GM19468 (cell line): Measurements from ENCODE around the gene RAI14.
"Not testable (repeated sequence)": the region's sequence is repeated elsewhere in the genome, so short reads cannot be mapped to it uniquely, and the experiment has no call there.

Source experiments
- ATAC-seq: cut with Tn5 transposase; IDR thresholded peaks from one replicate; pipeline ENCODE4 v1.9.1; 2021; ENCODE audit warnings: mild to moderate bottlenecking, moderate library complexity, moderate number of reproducible peaks; ENCODE audit not compliant: unreplicated experiment; ENCODE audit errors: extremely low read depth

The RAI14 gene

GRCh38 chr5:34756781-34757624, 100.9 kb downstream of the RAI14 start:
- ATAC-seq, result no peak

DNA sequence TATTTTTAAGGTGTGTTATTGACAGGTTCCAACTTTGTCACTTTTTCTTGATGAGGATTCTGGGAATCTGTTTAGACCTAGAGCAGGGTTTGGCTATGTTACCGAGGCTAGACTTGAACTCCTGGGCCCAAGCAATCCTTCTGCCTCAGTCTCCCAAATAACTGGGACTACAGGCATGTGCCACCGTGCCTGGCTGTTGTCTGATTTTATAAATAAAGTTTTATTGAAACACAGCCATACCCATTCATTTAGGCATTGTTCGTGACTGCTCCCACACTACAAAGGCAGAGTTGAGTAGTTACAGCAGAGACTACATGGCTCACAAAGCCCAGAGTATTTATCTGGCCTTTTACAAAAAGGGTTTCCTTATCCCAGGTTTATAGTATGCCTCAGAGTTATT, 102.4 kb downstream of the RAI14 start:
- ATAC-seq, result no peak

- not testable (repeated sequence) for ATAC-seq
Measured at GRCh38 chr5:34759213-34759612, 103.1 kb downstream of the RAI14 start.

DNA sequence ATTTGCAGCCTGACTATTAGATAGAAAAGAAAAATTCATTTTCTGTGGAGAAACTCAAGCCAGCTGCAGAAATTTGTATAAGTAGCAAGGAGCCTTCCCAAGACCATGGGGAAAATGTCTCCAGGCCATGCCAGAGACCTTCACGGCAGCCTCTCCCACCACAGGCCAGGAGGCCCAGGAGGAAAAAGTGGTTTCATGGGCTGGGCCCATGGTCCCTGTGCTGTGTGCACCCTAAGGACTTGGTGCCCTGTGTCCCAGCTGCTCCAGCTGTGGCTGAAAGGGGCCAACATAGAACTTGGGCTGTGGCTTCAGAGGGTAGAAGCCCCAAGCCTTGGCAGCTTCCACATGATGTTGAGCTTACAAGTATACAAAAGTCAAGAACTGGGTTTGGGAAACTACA, 109.5 kb downstream of the RAI14 start:
- ATAC-seq, result no peak

- no peak for ATAC-seq
Measured at GRCh38 chr5:34767180-34767579, 111.1 kb downstream of the RAI14 start.

DNA sequence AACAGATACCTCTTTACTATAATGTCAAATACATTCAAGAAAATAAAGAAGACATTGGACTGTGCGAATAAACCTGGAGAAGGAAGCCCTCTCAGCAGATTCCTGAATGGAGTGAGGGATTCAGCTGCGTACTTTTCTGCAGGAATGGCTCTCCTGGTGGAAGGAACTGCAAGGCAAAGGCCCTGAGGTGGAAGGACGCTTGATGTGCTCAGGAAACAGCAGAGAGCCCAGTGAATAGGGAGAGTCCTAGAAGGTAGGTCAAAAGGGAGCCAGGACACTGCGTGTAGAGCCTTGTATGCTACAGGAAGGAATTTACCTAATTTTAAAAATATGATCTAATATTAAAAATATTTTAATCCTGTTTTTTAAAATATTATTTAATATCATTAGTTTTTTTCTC, 114.4 kb downstream of the RAI14 start:
- no peak for ATAC-seq

DNA sequence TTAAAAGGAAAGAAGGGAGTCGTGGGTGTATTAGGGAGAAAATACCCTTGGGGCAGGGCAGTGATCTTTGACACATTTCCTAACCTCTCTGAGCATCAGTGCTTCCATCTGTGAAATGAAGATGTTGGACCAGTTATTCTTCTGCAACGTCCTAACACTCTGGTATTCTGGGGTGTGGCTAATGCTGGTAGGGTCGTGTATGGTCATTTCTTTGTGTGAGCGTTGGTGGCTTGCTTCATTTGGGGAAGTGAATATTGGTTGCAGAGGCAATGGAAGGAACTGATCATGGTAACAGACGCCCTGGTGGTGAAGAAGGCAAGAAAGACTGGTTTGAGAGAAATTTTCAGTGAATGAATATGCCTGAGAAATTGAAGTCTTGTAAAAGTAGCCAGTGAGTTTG, 114.9 kb downstream of the RAI14 start:
- no peak for ATAC-seq

- ATAC-seq, result no peak
Measured at GRCh38 chr5:34772267-34773098, 116.4 kb downstream of the RAI14 start.

DNA sequence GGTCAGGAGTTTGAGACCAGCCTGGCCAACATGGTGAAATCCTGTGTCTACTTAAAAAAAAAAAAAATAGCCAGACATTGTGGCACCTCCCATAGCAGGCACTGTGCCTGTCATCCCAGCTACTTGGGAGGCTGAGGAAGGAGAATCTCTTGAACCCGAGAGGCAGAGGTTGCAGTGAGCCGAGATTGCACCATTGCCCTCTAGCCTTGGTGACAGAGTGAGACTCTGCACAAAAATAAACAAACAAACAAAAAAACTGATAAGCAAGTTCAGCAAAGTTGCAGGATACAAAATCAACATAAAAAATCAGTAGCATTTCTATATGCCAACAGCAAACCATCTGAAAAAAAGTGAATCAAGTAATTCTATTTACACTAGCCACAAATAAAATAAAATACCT, 118.0 kb downstream of the RAI14 start:
- no peak for ATAC-seq

DNA sequence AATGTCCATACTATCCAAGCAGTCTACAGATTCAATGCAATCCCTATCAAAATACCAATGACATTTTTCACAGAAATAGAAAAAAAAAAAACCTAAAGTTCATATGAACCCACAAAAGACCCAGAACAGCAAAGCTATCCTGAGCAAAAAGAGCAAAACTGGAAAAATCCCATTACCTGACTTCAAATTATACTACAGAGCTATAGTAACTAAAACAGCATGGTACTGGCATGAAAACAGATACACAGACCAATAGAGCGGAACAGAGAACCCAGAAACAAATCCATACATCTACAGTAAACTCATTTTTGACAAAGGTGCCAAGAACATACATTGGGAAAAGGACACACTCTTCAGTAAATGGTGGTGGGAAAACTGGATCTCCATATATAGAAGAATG, 118.5 kb downstream of the RAI14 start:
- not testable (repeated sequence) for ATAC-seq

DNA sequence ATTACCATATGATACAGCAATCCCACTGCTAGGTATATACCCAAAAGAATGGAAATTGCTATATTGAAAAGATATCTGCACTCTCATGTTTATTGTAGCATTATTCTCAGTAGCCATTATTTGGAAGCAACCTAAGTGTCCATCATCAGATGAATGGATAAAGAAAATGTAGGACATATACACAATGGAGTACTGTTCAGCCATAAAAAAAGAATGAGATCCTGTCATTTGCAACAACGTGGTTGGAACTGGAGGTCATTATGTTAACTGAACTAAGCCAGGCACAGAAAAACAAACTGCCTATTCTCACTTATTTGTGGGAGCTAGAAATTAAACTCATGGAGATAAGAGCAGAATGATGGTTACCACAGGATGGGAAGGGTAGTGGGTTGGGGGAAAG, 119.8 kb downstream of the RAI14 start:
- ATAC-seq, result no peak

- no peak for ATAC-seq
Measured at GRCh38 chr5:34778091-34778850, 122.1 kb downstream of the RAI14 start.

DNA sequence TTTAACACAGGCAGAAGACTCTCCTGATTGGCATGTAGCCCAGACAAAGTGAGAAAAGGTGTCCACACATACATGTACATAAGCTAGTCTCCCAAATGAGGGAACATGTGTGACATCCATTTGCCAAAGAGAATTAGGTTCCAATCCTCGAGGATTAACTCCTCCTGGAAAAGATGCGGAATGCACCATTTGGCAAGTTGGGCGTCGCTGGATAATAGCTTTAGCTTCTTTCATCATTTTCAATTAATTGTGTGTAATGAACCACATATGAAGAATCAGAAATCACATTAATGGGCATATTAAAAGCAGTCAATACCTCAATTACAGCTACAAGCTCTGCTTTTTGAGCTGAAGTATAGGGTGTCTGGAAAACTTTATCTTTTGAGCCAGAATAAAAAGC, 127.8 kb downstream of the RAI14 start:
- not testable (repeated sequence) for ATAC-seq

- no peak for ATAC-seq
Measured at GRCh38 chr5:34787035-34787434, 130.9 kb downstream of the RAI14 start.

DNA sequence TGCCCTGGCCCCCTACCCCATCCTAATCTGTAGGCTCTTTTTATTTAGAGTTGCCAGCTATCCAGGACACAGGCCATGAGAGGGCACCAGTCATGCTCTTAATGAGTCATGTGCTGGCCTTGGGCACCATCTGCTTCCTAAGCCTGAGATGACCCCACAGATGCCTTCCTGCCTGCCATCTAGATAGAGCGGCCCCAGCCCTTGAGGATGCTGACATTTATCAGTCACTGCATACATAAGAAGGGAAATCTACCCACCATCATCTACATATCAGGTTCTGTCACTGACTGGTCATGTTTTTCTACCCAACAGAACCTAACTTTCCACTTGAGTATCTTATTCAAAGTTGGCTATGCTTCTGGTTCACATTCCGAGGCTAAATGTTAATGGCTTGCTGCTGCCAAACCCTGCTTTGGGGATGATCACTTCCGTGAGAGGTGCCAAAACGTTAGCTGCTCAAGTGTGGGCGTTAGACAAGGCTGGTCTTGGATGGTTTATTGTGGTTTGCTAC, 132.9 kb downstream of the RAI14 start:
- ATAC-seq, result no peak

DNA sequence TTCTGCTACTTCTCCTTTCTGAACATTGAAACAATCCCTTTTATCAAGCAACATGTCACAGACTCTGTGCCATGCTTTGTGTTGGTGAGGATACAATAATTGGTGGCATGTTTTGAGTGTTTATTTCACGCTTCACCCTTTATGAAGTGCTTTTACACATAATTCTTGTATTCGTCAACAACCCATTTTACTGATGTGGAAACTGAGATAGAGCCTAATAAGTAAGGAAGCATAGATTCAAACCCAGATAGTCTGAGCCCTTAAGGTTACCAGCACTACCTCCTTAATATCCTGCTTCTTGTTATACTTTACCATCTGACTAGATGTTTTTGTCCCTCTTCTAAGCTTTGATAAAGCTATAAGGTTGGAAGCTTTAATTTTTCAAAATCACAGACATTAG, 133.5 kb downstream of the RAI14 start:
- ATAC-seq, result no peak

DNA sequence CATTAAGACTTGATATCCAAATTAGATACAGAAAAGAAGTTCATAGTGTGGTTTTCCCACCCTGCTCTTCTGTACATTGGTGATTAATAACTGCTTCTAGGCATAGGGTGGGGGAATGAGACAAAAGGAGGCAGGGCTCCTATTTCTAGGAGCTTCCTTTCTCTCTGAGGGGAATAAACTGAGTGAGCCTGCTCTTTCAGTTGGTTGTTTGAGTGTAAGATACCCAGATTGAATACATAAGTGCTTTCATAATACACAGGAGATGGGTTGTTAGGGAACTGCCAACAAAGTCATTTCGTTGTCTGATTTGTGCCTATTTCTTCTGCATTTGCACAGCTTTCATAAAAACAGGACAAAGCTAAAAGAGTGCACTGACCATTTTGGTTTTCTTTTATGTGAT, 133.9 kb downstream of the RAI14 start:
- no peak for ATAC-seq

DNA sequence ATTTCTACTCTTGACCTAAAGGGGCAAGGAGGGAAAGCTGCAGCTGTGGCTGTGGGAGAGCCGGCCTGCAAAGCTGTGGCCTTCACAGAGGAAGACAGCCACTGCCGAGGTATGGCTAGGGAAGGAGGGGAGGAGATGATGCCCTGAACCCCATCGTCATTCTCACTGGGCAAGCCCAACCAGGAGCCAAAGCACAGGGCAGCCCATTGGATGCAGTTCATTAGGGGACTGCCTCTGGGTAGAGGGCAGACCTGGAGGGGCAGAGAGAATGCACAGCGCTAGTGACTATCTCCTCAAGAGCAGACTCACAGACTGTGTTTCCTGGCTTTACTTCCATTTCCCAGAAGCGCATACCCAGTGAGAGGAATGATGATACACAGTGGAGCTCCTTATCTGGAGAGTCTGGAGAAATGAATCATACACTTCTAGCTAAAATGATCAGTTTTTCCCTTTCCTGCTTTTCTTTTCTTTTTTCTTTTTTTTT, 135.7 kb downstream of the RAI14 start:
- no peak for ATAC-seq

DNA sequence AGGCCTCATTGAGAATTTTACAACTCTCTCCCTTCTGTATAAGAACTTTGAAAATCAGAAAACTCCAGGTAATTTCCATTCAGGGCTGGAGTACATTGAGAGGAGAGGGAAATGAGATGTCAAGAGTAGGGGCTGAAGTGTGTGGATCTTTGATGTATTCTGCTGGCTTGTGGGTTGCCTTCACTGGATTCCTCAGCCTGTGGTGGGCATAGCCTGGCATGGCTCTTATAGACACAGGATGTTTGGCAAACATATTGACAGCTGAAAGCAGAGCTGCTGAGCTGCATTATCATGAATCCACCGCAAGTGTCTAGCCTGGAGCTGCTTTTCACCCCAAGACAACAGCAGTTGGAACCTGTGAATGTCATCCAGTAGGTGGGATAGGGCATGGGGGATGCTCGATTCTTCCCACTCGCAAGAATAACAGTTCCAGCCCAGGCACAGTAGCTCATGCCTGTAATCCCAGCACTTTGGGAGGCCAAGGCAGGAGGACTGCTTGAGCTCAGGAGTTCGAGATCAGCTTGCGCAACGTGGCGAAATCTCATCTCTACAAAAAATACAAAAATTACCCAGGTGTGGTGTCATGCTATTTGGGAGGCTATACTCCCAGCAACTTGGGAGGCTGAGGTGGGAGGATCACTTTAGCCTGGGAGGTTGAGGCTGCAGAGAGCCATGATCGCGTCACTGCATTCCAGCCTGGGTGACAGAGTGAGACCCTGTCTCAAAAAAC, 146.9 kb downstream of the RAI14 start:
- no peak for ATAC-seq
